Lung microvascular endothelial cell (primary cell): ENCODE measurements around the gene ALKBH7. TPM values are rescaled to one million over a fixed set of nuclear protein-coding genes. Genes with fewer than 3 reads are reported as not detected.

Experiments
- DNase-seq, 2 donors: peaks; one replicate each; pipeline versions ENCODE4 v3.0.0 to v3.0.0-alpha.2; 2010; ENCODE audit warnings: low read depth in 2 of 2
- total RNA-seq: library from RNA; depleted of rRNA; stranded (reverse); fragments of >200 nt; gene quantifications from 2 replicates; pipeline ENCODE4 v1.2.1, GENCODE V29; 2014

The ALKBH7 gene
- total RNA-seq, 1 donor from 2014 or later, result 40.5 TPM

DNA sequence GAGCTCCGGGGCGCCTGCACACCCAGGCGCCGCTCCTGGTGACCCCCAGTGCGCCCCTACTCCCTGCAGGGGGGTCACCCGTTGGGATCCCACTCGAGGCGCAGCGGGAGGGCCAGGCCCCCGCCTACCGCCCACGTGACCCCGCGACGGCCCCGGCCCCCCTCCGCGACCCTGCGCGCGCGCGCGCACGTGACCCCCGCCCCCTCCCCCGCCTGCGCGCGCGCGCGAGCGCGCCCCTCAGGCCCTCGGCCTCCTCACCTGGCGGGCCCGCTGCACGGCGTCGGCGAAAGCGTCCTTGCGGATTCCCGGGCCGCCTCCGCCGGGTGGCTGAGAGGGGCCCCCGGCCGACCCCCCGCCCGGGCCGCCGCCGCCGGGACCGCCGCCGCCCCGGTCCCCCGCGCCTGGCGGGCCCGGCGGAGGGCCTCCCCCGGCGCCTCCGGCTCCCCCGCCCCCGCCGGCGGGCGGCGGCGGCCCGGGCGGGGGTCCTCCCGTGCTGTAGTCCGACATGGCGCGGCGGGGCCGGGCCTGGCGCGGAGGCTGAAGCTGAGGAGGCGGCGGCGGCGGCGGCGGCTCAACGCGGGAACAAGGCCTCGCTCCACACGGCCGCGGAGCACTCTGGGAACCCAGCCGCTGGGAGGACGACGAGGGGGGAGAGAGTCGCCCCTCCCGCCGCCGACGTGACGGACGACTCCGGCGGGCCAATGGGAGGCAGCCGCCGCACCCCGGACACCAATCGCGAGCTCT, 51.8 kb downstream of the ALKBH7 start, which contains the start of gene KHSRP:
Gene KHSRP, minus strand, starts transcription at position 617 of the 744 bp plus-strand sequence. Its CDS starts 110 bp downstream, at position 507.
- DNase-seq, result peak; percentile 15 to 29

Other genes starting within 250 kb of the ALKBH7 start
- not detected in 2 replicates for gene ACSBG2, start 237.1 kb upstream of the ALKBH7 start, total RNA-seq
- gene MLLT1, start 92.8 kb upstream of the ALKBH7 start, total RNA-seq, result 4.8 and 8.7 TPM in 2 replicates
- not detected in 2 replicates for gene ACER1, start 39.2 kb upstream of the ALKBH7 start, total RNA-seq
- 47.9 and 54.8 TPM in 2 replicates for gene CLPP, start 11.3 kb upstream of the ALKBH7 start, total RNA-seq
- gene PSPN, start 3.1 kb downstream of the ALKBH7 start, total RNA-seq, result 0.44 and 1.2 TPM in 2 replicates
- 35.1 and 36.7 TPM in 2 replicates for gene GTF2F1, start 20.4 kb downstream of the ALKBH7 start, total RNA-seq
- gene KHSRP, start 52.0 kb downstream of the ALKBH7 start, total RNA-seq, result 73.4 and 87.0 TPM in 2 replicates
- gene SLC25A41, start 61.0 kb downstream of the ALKBH7 start, total RNA-seq, result not detected in 2 replicates
- gene SLC25A23, start 87.0 kb downstream of the ALKBH7 start, total RNA-seq, result 13.1 and 15.7 TPM in 2 replicates
- gene CRB3, start 91.5 kb downstream of the ALKBH7 start, total RNA-seq, result not detected in 2 replicates
- not detected in 2 replicates for gene DENND1C, start 109.0 kb downstream of the ALKBH7 start, total RNA-seq
- not detected in 2 replicates for gene TUBB4A, start 129.5 kb downstream of the ALKBH7 start, total RNA-seq
- 0.40 and 0.65 TPM in 2 replicates for gene TNFSF9, start 158.2 kb downstream of the ALKBH7 start, total RNA-seq
- gene CD70, start 218.4 kb downstream of the ALKBH7 start, total RNA-seq, result 0.22 TPM in 1 of 2 replicates, not detected in the other